Smooth muscle cell (in vitro differentiated cells): Measurements from ENCODE around the gene PLEKHM2. TPM values are rescaled to one million over a fixed set of nuclear protein-coding genes. Genes with fewer than 3 reads are reported as not detected.
A peak's percentile ranks its signal among the peaks of the same experiment; 100 is the strongest.

Experiments used
- DNase-seq: peaks from one replicate; lab custom pipeline; 2025; ENCODE audit not compliant: unreplicated experiment; lab: John Stamatoyannopoulos, UW
- H2AFZ ChIP-seq: fragments of 200-600 bp; sonication (generic); 2 replicates; pipeline ENCODE4 v1.6.0; 2016; ENCODE audit warnings: antibody characterized with exemption, low read depth, mild to moderate bottlenecking
- H3F3A ChIP-seq: fragments of 200-600 bp; sonication (generic); 2 replicates; pipeline ENCODE4 v1.6.0; 2017; ENCODE audit warnings: antibody characterized with exemption, low read depth
- H3K27ac ChIP-seq: fragments of 200-600 bp; sonication (generic); 2 replicates; pipeline ENCODE4 v1.5.1; 2016; ENCODE audit warnings: low read depth, mild to moderate bottlenecking
- H3K27me3 ChIP-seq: fragments of 200-600 bp; sonication (generic); 2 replicates; pipeline ENCODE4 v1.6.1; 2016; ENCODE audit warnings: low read depth, mild to moderate bottlenecking
- H3K36me3 ChIP-seq: fragments of 200-600 bp; sonication (generic); 2 replicates; pipeline ENCODE4 v1.5.1; 2016; ENCODE audit warnings: low read depth
- H3K4me1 ChIP-seq: fragments of 200-600 bp; sonication (generic); 2 replicates; pipeline ENCODE4 v1.5.1; 2016; ENCODE audit warnings: low read depth
- H3K4me2 ChIP-seq: fragments of 200-600 bp; sonication (generic); 2 replicates; pipeline ENCODE4 v1.6.0; 2016; ENCODE audit warnings: mild to moderate bottlenecking
- H3K4me3 ChIP-seq: fragments of 200-600 bp; sonication (generic); 2 replicates; pipeline ENCODE4 v1.5.1; 2016; ENCODE audit warnings: mild to moderate bottlenecking
- H3K79me2 ChIP-seq: fragments of 200-600 bp; sonication (generic); 2 replicates; pipeline ENCODE4 v1.6.0; 2016; ENCODE audit warnings: low read depth, mild to moderate bottlenecking
- H3K9ac ChIP-seq: fragments of 200-600 bp; sonication (generic); 2 replicates; pipeline ENCODE4 v1.6.0; 2016; ENCODE audit warnings: low read depth
- H3K9me3 ChIP-seq: fragments of 200-600 bp; sonication (generic); replicated peaks from 2 replicates; pipeline ENCODE4 v1.5.1; 2016; ENCODE audit warnings: low read depth
- H4K20me1 ChIP-seq: fragments of 200-600 bp; sonication (generic); 2 replicates; pipeline ENCODE4 v1.6.0; 2016; ENCODE audit warnings: low read depth
- WGBS: methylation state at CpG from one replicate; pipeline ENCODE4 v1.1.7; 2016; ENCODE audit warnings: low lambda C conversion rate; 5-methylcytosine and 5-hydroxymethylcytosine counted together
- polyA plus RNA-seq: library from polyadenylated mRNA; unstranded; fragments of >200 nt; fragmentation: Nextera tagmentation; extraction: Ambion mirVana; gene quantifications from 2 replicates; pipeline ENCODE4 v1.2.1, GENCODE V29; 2016
- total RNA-seq: library from RNA; depleted of rRNA; stranded (reverse); fragments of >200 nt; gene quantifications from 2 replicates; pipeline ENCODE4 v1.2.3, GENCODE V29; 2014
- TF ChIP-seq, protein P1 (sequence below): fragments of 200-600 bp; sonication (generic); IDR thresholded peaks from 2 replicates; pipeline ENCODE4 v1.5.1; 2017; ENCODE audit warnings: borderline replicate concordance, mild to moderate bottlenecking, antibody characterized with exemption; ENCODE audit not compliant: insufficient read depth, poor library complexity, severe bottlenecking

Gene PLEKHM2
- total and polyA plus RNA-seq, 2 experiments from 2014 or later: 26.5 to 39.6 TPM

DNA sequence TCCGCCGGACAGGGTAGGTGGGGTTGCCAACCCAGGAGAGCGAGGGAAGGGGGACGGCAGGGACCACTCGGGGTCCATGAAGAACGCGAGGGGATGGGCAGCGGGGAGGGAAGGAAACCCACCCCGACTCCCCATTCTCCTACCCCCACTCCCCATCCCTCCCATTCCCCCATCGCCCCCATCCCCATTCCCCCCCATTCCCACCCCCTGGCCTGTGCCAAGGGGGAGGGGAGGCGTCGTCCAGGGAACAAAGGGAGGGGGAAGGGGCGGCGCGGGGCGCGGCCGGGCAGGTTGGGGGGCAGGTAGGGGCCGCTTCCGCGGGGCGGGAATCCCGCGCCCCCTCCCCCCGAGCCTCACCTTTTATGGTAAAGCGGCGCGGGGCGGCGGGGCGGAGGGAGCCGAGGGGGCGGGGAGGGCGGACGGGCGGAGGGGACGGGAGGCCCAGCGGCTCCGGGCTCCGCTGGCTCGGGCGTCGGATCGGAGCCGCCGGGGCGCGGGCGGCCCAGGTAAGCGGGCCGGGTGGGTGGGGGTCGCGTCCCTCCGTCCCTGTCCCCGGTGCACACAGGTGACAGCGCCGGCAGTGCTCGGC lies 74.3 kb downstream of the PLEKHM2 start, which contains the start of gene FBLIM1:
Gene FBLIM1 (plus strand): TSS at position 453 of the 589 bp plus-strand sequence. CDS start 6,189 bp downstream, outside the sequence.
- Histone ChIP-seq H4K20me1 (peaks cover 31% of the 10 kb centered on the region), H3K4me1 (peaks cover 37% of the 10 kb centered on the region), H3K27me3 (no peaks in the 10 kb centered on the region), H3K27ac (peak within 1 kb of the TSS; percentile 66), H3K9me3 (no peaks in the 10 kb centered on the region), H3K4me2 (peak within 1 kb of the TSS; percentile 90), H3F3A (peaks cover 15% of the 10 kb centered on the region), H3K4me3 (peak within 1 kb of the TSS; percentile 86), H3K9ac (peak within 1 kb of the TSS; percentile 88), H2AFZ (peak within 1 kb of the TSS; percentile 74), H3K36me3 (no peaks in the 10 kb centered on the region), H3K79me2 (peaks cover 42% of the 10 kb centered on the region)
- DNase-seq: no peak
- TF ChIP-seq, protein P1, sequence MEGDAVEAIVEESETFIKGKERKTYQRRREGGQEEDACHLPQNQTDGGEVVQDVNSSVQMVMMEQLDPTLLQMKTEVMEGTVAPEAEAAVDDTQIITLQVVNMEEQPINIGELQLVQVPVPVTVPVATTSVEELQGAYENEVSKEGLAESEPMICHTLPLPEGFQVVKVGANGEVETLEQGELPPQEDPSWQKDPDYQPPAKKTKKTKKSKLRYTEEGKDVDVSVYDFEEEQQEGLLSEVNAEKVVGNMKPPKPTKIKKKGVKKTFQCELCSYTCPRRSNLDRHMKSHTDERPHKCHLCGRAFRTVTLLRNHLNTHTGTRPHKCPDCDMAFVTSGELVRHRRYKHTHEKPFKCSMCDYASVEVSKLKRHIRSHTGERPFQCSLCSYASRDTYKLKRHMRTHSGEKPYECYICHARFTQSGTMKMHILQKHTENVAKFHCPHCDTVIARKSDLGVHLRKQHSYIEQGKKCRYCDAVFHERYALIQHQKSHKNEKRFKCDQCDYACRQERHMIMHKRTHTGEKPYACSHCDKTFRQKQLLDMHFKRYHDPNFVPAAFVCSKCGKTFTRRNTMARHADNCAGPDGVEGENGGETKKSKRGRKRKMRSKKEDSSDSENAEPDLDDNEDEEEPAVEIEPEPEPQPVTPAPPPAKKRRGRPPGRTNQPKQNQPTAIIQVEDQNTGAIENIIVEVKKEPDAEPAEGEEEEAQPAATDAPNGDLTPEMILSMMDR: no peak
- WGBS: 6% methylated on average over 9 of the region's 58 CpGs

DNA sequence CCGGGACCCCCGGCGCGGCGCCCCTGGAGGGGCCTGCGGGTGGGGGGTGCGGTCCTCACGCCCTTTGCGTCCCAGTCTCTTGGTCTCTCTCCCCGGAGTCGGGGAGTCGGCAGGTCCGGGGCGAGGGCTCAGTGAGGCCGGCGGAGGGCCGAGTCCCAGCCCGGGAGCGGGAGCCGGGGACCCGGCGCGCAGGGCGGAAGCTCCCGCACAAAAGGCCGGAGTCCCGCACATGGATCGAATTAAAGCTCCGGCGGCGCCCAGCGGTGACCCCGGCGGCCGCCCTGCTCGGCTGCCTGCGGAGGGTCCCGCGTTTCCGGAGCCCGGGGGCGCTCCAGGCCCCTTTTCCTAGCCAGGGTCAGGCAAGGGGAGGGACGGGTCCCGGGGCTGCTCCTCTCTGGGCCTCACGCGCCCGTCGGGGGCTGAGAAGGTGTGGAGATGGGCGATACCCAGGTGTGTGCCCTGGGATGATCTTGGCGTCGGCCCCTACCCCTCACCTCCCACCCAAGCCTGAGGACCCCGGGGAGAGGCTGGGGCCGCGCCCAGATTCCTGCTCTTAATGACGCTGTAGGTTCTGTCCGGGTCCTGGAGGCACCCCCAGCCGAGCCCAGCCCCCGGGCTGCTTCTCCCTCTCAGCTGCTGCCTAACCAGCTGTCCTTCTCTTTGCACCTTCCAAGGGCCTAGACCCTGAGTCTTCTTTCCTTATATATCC lies 75.0 kb downstream of the PLEKHM2 start:
- TF ChIP-seq, protein P1: no peak
- no peak for DNase-seq

DNA sequence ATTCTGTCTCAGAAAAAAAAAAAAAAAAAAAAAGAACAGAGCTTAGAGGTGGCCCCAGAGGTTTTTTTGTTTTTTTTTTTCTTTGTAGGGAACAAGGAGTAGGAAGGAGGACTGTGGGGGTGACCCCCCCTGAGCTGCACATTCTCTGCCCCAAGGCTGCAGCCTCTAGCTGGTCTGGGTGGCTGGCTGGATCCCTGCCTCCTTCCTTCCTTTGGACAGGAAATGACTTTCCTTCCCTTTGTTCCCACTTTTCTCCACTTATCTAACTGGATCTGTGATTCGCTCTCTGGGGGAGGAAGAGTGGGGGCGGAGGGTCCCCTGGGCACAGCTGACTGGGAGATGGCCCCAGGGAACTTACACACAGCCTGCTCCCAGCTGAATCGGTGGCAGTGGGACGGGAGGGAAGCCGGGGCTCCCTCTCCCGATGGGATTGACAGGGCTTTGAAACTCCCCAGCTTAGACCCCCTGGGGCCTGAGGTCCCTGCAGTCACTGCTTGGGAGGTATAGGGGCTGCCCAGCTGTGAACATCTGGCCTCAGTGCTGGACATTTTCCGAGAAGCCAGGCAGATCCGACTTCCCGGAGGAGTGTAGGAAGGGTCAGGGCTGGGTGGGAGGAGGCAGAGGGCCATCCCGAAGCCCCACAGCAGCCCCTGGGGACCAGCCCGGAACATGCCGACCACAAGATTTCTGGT lies 76.5 kb downstream of the PLEKHM2 start:
- WGBS: 4% methylated on average over 12 of the region's 12 CpGs
- peaks cover 58% of the 10 kb centered on the region for H3K79me2 ChIP-seq
- peak; percentile 13 for DNase-seq
- peak overlapping the region; percentile 86 for H3K4me3 ChIP-seq
- H2AFZ ChIP-seq: no peak overlapping the region
- no peaks in the 10 kb centered on the region for H3K36me3 ChIP-seq
- H3K27ac ChIP-seq: peak overlapping the region; percentile 66
- peak overlapping the region; percentile 50 for H3K9ac ChIP-seq
- H3F3A ChIP-seq: peaks cover 15% of the 10 kb centered on the region
- H3K4me1 ChIP-seq: peaks cover 37% of the 10 kb centered on the region
- no peaks in the 10 kb centered on the region for H3K27me3 ChIP-seq
- peak overlapping the region; percentile 90 for H3K4me2 ChIP-seq
- H3K9me3 ChIP-seq: no peaks in the 10 kb centered on the region
- TF ChIP-seq, protein P1: no peak
- H4K20me1 ChIP-seq: peaks cover 53% of the 10 kb centered on the region

More for the DNA sequence above, 75.0 kb downstream of the PLEKHM2 start:
- under 1% methylated on average over 35 of the region's 58 CpGs for WGBS
- Histone ChIP-seq H3K9me3 (no peaks in the 10 kb centered on the region), H3K36me3 (no peaks in the 10 kb centered on the region), H4K20me1 (peaks cover 38% of the 10 kb centered on the region), H3K4me2 (peak overlapping the region; percentile 90), H3K79me2 (peaks cover 48% of the 10 kb centered on the region), H3F3A (peaks cover 15% of the 10 kb centered on the region), H3K9ac (peak overlapping the region; percentile 88), H3K27ac (peak overlapping the region; percentile 66), H3K4me3 (peak overlapping the region; percentile 86), H3K27me3 (no peaks in the 10 kb centered on the region), H2AFZ (peak overlapping the region; percentile 36), H3K4me1 (peaks cover 37% of the 10 kb centered on the region)
